ENCODE results near the gene PITPNC1. TPM values are rescaled to one million over a fixed set of nuclear protein-coding genes. Genes with fewer than 3 reads are reported as not detected.
"Not testable (repeated sequence)": the region's sequence is repeated elsewhere in the genome, so short reads cannot be mapped to it uniquely, and the experiment has no call there.

PITPNC1 gene
- total RNA-seq, 1 experiment from 2014 or later, result 4.2 TPM

DNA sequence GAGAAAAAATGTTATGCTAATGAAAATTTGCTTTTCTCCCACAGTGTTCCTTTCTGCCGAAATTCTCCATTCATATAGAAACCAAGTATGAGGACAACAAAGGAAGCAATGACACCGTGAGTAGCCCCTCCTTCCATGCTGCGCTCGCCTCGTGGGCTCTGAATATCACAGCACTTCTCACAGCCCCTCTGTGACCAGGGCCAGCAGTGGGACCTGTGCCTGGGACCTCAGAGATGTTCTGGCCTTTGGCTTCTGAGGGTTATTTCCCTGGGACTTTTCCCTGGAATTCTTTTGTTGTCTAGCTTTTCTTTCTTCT lies 201.0 kb downstream of the PITPNC1 start:
- peaks cover 2% of the 10 kb centered on the region for H3K27me3 Mint-ChIP-seq (ENCODE audit: insufficient read depth, unreplicated experiment)
- no peaks in the 10 kb centered on the region for H3K36me3 Mint-ChIP-seq (ENCODE audit: insufficient read depth, unreplicated experiment)
- CTCF ChIA-PET, result no interaction called here
- intact Hi-C loops (cut with micrococcal nuclease; ENCODE audit: unreplicated experiment), result no loop called here
- POLR2A ChIA-PET, result no interaction called here
- no peak overlapping the region for H3K4me3 ChIP-seq (ENCODE audit: low read depth, low read length)
- H3K4me3 Mint-ChIP-seq (ENCODE audit: unreplicated experiment), result no peak overlapping the region
- no peaks in the 10 kb centered on the region for H3K9me3 ChIP-seq
- no peak overlapping the region for H3K27ac Mint-ChIP-seq (ENCODE audit: unreplicated experiment)
- H3K27me3 ChIP-seq (replicated peaks; ENCODE audit: control insufficient read depth, insufficient read depth, low read length), result no peaks in the 10 kb centered on the region
- no peaks in the 10 kb centered on the region for H3K4me1 ChIP-seq
- no peaks in the 10 kb centered on the region for H3K9me3 Mint-ChIP-seq (ENCODE audit: unreplicated experiment)
- DNase-seq, result no peak
- peaks cover 5% of the 10 kb centered on the region for H3K4me1 Mint-ChIP-seq (ENCODE audit: low read depth, unreplicated experiment)
- H3K36me3 ChIP-seq (ENCODE audit: control insufficient read depth, insufficient read depth, low read length), result no peaks in the 10 kb centered on the region
- no peak for TF ChIP-seq CTCF (IDR thresholded peaks at IDR 0.05; ENCODE audit: insufficient read depth in 1 of 2, low read depth in 1 of 2, low read length in 1 of 2, severe bottlenecking in 1 of 2, unreplicated experiment in 1 of 2)
- BruUV-seq (replicated peaks), result no TSS peak

DNA sequence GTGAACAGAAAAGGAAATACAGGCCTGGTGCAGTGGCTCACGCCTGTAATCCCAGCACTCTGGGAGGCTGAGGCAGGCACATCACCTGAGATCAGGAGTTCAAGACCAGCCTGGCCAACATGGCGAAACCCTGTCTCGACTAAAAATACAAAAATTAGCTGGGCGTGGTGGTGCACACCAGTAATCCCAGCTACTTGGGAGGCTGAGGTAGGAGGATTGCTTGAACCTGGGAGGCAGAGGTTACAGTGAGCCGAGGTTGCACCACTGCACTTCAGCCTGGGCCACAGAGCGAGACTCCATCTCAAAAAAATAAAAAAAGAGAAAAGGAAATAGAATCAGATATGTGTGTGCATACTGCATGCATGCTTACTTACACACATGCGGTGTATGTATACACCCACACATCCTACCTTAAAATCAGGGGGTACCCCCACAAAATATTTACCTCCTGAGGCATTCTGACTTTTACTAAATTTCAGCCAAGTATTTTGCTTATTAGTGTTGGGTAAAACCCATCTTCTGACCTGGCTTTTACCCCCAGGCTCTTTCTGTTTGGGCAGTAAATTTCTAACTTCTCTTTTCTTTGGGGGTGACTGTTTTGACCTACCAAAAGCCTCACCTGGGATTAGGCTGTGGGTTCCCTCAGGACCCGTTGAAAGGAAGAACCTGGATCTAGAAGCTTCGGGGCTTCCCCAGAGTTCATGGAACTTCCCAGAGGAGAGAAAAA lies 201.8 kb downstream of the PITPNC1 start:
- H3K27me3 Mint-ChIP-seq (ENCODE audit: insufficient read depth, unreplicated experiment); H3K27ac Mint-ChIP-seq (ENCODE audit: unreplicated experiment); H3K4me1 ChIP-seq; H3K4me3 Mint-ChIP-seq (ENCODE audit: unreplicated experiment); intact Hi-C loops (cut with micrococcal nuclease; ENCODE audit: unreplicated experiment); POLR2A ChIA-PET; BruUV-seq (replicated peaks); H3K27me3 ChIP-seq (replicated peaks; ENCODE audit: control insufficient read depth, insufficient read depth, low read length); H3K4me1 Mint-ChIP-seq (ENCODE audit: low read depth, unreplicated experiment); CTCF ChIA-PET; H3K9me3 ChIP-seq; H3K4me3 ChIP-seq (ENCODE audit: low read depth, low read length); H3K36me3 ChIP-seq (ENCODE audit: control insufficient read depth, insufficient read depth, low read length); DNase-seq; H3K36me3 Mint-ChIP-seq (ENCODE audit: insufficient read depth, unreplicated experiment); H3K9me3 Mint-ChIP-seq (ENCODE audit: unreplicated experiment): not testable (repeated sequence)

DNA sequence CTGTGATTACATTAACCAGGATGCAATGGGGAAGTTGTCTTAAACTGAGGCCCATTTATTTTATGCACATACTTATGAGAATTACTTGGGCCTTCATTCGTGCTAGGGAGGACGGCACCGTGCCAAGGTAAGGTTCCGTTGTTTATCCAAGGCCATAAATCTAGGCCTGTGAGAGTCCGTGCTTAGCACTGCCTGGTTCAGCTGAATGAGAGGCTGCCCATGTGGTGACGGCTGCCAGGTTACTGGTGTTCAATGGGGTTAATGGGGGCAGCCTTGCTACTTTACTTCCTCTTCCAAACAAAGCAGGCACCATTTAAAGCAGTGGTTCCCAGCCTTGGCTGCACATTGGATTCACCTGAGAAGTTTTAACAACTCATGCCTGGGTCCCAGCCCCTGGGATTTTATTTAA lies 205.6 kb downstream of the PITPNC1 start:
- Mint-ChIP-seq H3K36me3 (ENCODE audit: insufficient read depth, unreplicated experiment) (peaks cover 10% of the 10 kb centered on the region), H3K27me3 (ENCODE audit: insufficient read depth, unreplicated experiment) (no peaks in the 10 kb centered on the region), H3K27ac (ENCODE audit: unreplicated experiment) (no peak overlapping the region), H3K4me1 (ENCODE audit: low read depth, unreplicated experiment) (peaks cover 19% of the 10 kb centered on the region), H3K9me3 (ENCODE audit: unreplicated experiment) (no peaks in the 10 kb centered on the region), H3K4me3 (ENCODE audit: unreplicated experiment) (no peak overlapping the region)
- POLR2A ChIA-PET, result no interaction called here
- no peak for DNase-seq
- Histone ChIP-seq H3K27me3 (replicated peaks; ENCODE audit: control insufficient read depth, insufficient read depth, low read length) (no peaks in the 10 kb centered on the region), H3K4me3 (ENCODE audit: low read depth, low read length) (no peak overlapping the region), H3K4me1 (peaks cover 14% of the 10 kb centered on the region), H3K9me3 (no peaks in the 10 kb centered on the region), H3K36me3 (ENCODE audit: control insufficient read depth, insufficient read depth, low read length) (no peaks in the 10 kb centered on the region)
- no TSS peak for BruUV-seq (replicated peaks)
- no peak for TF ChIP-seq CTCF (IDR thresholded peaks at IDR 0.05; ENCODE audit: insufficient read depth in 1 of 2, low read depth in 1 of 2, low read length in 1 of 2, severe bottlenecking in 1 of 2, unreplicated experiment in 1 of 2)
- CTCF ChIA-PET, result no interaction called here
- intact Hi-C loops (cut with micrococcal nuclease; ENCODE audit: unreplicated experiment), result no loop called here
